Suprapubic skin (tissue), 4 donors: Measurements from ENCODE around the gene MARCKSL1.

ENCODE experiments used
- EP300 ChIP-seq: sonication (generic); formaldehyde crosslinking; IDR thresholded peaks from one replicate; pipeline ENCODE4 v1.6.1; 2017; ENCODE audit warnings: antibody characterized with exemption
- POLR2A ChIP-seq, 2 donors: fragments of 450-650 bp; IDR thresholded peaks; one replicate each; pipeline ENCODE4 v1.6.1; 2017; ENCODE audit warnings: antibody characterized with exemption in 2 of 2, mild to moderate bottlenecking in 2 of 2, moderate library complexity in 2 of 2
- POLR2AphosphoS5 ChIP-seq, 3 donors: sonication (generic); formaldehyde crosslinking; IDR thresholded peaks; one replicate each; pipeline ENCODE4 v1.6.1; 2017; ENCODE audit warnings: antibody characterized with exemption in 3 of 3
- TF ChIP-seq, protein P1 (sequence below), 2 donors: fragments of 200-600 bp in 1 of 2; fragments of 450-650 bp in 1 of 2; sonication (generic) in 1 of 2; IDR thresholded peaks; one replicate each; pipeline ENCODE4 v1.5.1; 2016 to 2019; ENCODE audit warnings: antibody characterized with exemption in 2 of 2, mild to moderate bottlenecking in 1 of 2, moderate library complexity in 1 of 2

DNA sequence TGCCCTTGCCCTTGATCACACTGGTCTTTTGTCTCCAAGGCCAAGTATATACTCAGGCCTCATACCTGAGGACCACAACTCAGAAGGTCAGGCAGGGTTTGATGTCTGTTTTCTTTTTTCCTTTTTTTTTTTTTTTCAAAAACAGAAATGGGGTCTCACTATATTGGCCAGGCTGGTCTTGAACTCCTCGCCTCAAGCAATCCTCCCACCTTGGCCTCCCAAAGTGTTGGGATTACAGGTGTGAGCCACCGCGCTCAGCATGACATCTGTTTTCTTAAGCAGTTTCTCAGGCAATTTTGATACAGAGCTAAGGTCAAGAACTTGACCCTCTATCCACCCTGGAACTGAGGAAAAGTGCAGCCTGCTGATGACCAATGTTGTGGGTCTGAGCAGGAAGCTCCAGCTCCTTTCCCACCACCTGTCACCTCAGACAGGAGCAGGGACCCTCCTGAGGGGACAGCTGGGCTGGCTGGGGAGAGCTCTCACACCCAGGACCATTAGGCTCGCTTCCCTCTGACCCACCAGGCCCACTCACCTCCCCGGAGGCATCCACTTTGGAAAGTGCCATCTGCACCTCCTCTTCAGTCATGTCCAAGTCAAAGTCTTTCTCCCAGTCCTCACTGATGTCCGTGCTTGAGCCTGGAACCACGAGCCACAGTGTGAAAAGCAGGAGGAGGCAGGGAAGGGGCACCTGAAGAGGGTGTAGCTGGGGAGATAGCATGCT, 32.0 kb upstream of the MARCKSL1 start:
- TF ChIP-seq POLR2A (IDR thresholded peaks at IDR 0.05), result no peak
- TF ChIP-seq, protein P1, sequence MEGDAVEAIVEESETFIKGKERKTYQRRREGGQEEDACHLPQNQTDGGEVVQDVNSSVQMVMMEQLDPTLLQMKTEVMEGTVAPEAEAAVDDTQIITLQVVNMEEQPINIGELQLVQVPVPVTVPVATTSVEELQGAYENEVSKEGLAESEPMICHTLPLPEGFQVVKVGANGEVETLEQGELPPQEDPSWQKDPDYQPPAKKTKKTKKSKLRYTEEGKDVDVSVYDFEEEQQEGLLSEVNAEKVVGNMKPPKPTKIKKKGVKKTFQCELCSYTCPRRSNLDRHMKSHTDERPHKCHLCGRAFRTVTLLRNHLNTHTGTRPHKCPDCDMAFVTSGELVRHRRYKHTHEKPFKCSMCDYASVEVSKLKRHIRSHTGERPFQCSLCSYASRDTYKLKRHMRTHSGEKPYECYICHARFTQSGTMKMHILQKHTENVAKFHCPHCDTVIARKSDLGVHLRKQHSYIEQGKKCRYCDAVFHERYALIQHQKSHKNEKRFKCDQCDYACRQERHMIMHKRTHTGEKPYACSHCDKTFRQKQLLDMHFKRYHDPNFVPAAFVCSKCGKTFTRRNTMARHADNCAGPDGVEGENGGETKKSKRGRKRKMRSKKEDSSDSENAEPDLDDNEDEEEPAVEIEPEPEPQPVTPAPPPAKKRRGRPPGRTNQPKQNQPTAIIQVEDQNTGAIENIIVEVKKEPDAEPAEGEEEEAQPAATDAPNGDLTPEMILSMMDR (IDR thresholded peaks at IDR 0.05), result no peak
- no peak for TF ChIP-seq EP300
- no peak for TF ChIP-seq POLR2AphosphoS5 (IDR thresholded peaks at IDR 0.05)
